ENCODE data around the gene MOB2. TPM values are rescaled to one million over a fixed set of nuclear protein-coding genes. Genes with fewer than 3 reads are reported as not detected.
A peak's percentile ranks its signal among the peaks of the same experiment; 100 is the strongest.

The MOB2 gene
- total RNA-seq, 1 donor from 2014 or later, result 22.6 TPM

DNA sequence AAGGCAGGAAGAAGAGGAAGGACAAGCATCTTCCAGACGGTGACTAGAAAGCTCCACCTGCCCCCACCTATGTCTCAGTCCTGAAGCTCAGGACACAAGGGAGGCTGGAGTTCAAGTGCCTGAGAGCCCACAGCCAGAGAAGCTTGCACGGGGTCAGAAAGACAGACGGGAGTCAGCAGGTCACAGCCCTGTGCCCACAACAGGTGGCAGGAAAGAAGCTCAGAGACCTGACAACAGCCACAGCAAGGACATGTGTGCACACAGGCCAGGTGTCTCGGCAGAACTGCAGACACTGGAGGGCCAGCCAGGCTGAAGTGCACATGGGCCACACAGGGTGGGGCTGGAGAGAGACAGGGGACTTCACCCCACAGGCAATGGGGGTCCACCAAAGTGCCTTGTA lies 37.2 kb upstream of the MOB2 start:
- no peaks in the 10 kb centered on the region for H3K4me1 Mint-ChIP-seq (ENCODE audit: low read depth)
- no peaks in the 10 kb centered on the region for H3K36me3 Mint-ChIP-seq (ENCODE audit: low read depth)
- intact Hi-C loops (cut with micrococcal nuclease), result no loop called here
- no peaks in the 10 kb centered on the region for H3K9me3 Mint-ChIP-seq
- no peak overlapping the region for H3K27ac Mint-ChIP-seq
- DNase-seq (ENCODE audit: low spot score), result no peak
- no peak overlapping the region for H3K4me3 Mint-ChIP-seq
- no peaks in the 10 kb centered on the region for H3K27me3 Mint-ChIP-seq (ENCODE audit: insufficient read depth)

DNA sequence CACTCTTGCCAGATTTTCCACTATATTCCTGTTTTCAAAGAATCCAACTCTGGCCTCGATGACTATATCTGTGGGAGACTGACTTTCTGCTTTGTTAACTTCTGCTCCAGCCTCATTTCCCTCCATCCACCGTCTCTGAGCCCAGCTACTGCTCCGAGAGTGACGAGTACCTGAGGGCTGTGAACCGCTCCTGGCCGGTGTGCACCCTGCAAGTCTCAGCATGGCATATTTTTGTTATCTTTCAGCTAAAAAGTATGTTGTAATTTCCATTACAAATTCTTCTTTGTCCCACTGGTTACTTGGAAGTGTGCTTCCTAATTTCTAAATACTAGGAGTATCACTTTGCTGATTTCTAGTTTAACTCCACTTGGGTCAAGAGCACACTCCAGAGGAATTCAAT lies 36.5 kb upstream of the MOB2 start:
- intact Hi-C loops (cut with micrococcal nuclease), result no loop called here
- DNase-seq (ENCODE audit: low spot score), result no peak
- H3K9me3 Mint-ChIP-seq, result no peaks in the 10 kb centered on the region
- H3K36me3 Mint-ChIP-seq (ENCODE audit: low read depth), result no peaks in the 10 kb centered on the region
- no peaks in the 10 kb centered on the region for H3K4me1 Mint-ChIP-seq (ENCODE audit: low read depth)
- H3K27me3 Mint-ChIP-seq (ENCODE audit: insufficient read depth), result no peaks in the 10 kb centered on the region
- no peak overlapping the region for H3K4me3 Mint-ChIP-seq
- no peak overlapping the region for H3K27ac Mint-ChIP-seq

DNA sequence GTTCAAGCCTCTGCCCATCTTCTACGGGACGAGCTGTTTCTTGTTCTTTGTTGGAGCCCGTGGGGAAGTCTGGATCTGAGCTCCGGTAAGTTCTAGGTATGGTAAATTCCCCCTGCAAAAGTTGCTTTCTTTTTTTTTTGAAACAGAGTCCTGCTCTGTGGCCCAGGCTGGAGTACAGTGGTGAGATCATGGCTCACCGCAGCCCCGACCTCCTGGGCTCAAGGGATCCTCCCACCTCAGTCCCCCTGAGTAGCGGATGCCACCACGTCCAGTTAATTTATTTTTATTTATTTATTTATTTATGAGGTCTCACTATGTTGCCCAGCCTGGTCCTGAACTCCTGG lies 35.5 kb upstream of the MOB2 start:
- no peaks in the 10 kb centered on the region for H3K36me3 Mint-ChIP-seq (ENCODE audit: low read depth)
- no peaks in the 10 kb centered on the region for H3K27me3 Mint-ChIP-seq (ENCODE audit: insufficient read depth)
- DNase-seq (ENCODE audit: low spot score), result no peak
- no peaks in the 10 kb centered on the region for H3K4me1 Mint-ChIP-seq (ENCODE audit: low read depth)
- no peaks in the 10 kb centered on the region for H3K9me3 Mint-ChIP-seq
- intact Hi-C loops (cut with micrococcal nuclease), result no loop called here
- no peak overlapping the region for H3K4me3 Mint-ChIP-seq
- no peak overlapping the region for H3K27ac Mint-ChIP-seq

DNA sequence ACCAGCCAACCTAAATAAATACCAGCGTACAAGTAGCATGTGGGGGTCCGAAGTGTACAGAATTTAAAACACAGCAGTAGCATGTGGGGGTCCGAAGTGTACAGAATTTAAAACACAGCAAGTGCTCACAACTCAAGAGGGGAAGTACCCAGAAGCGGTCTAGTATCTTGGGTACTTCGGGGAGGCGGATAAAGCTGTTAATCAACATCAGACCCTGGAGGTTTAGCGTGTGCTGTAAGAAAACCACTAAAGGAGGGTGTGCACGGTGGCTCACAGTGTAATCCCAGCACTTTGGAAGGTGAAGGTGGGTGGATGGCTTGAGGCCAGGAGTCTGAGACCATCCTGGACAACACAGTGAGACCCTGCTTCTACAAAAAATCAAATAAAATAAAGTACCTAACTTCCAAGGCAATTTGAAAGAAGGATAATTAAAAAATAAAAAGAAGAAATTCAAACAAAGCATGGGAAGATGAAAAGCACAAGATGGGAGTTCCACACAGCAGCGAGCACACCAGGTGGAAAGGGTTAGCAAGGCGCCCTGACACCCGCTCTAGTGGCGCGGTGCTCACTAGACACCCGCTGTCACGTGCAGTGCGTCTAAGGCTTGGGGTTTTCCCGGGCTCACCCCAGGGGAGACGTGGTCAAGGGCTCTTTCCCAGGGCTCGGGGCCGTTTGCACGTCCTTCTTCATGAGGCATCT lies 35.0 kb upstream of the MOB2 start:
- Mint-ChIP-seq H3K27ac (no peak overlapping the region), H3K36me3 (ENCODE audit: low read depth) (no peaks in the 10 kb centered on the region), H3K27me3 (ENCODE audit: insufficient read depth) (no peaks in the 10 kb centered on the region), H3K4me1 (ENCODE audit: low read depth) (peaks cover 2% of the 10 kb centered on the region), H3K9me3 (no peaks in the 10 kb centered on the region), H3K4me3 (no peak overlapping the region)
- DNase-seq (ENCODE audit: low spot score), result no peak
- intact Hi-C loops (cut with micrococcal nuclease), result no loop called here

DNA sequence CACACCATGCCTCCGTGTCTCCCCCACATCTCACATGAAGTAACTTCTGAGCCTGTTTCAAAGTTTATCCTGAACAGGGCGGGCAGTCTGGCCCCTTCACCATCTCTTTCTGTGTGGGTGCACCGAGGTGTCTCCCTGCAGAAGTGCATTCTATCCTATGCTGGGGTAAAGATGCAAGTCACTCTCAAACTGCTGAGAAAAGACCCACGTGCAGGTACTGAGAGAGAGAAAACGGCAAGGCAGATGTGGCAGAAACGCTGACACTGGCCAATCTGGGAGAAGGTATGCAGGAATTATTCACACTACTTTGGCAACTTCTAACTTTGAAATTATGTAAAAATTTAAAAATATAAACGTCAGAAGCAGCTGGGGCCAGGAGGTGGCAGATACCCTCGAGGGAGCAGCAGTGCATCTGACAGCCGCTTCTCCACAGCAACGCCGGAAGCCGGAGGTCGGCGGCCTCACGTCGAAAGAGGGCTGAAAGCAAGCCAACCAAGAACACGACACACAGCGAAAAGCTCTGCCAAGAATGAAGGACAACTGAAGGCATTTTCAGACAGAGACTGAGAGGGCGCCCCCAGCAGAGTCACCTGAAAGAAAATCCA lies 34.2 kb upstream of the MOB2 start:
- no peak overlapping the region for H3K4me3 Mint-ChIP-seq

DNA sequence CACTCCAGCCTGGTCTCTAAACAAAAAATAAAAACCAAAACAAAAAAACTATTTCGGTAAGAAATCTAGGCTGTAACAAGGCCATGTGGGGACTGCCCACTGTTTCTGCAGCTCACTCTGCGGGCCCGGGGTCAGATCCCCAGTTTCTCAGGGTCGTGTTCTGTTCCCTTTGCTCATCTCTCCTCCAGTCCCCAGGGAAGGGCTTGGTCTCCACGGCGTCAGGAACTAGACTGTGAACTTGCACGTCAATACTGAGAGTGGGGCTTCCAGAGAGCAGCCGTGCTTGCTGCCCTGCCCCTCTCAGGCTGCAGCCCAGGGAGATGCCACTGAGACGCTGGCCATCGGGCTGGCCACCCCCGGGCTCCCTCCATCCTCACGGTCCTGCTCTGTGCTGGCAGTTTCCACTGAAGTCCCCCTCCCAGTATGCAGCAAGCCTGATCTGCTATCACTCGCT lies 33.7 kb upstream of the MOB2 start:
- no peak overlapping the region for H3K27ac Mint-ChIP-seq
- H3K27me3 Mint-ChIP-seq (ENCODE audit: insufficient read depth), result no peaks in the 10 kb centered on the region
- no peak for DNase-seq (ENCODE audit: low spot score)
- intact Hi-C loops (cut with micrococcal nuclease), result no loop called here
- H3K4me1 Mint-ChIP-seq (ENCODE audit: low read depth), result peaks cover 6% of the 10 kb centered on the region
- no peak overlapping the region for H3K4me3 Mint-ChIP-seq
- no peaks in the 10 kb centered on the region for H3K36me3 Mint-ChIP-seq (ENCODE audit: low read depth)
- H3K9me3 Mint-ChIP-seq, result no peaks in the 10 kb centered on the region

More for the DNA sequence above, 34.2 kb upstream of the MOB2 start:
- no peaks in the 10 kb centered on the region for H3K36me3 Mint-ChIP-seq (ENCODE audit: low read depth)
- intact Hi-C loops (cut with micrococcal nuclease), result no loop called here
- H3K27me3 Mint-ChIP-seq (ENCODE audit: insufficient read depth), result no peaks in the 10 kb centered on the region
- no peak for DNase-seq (ENCODE audit: low spot score)
- H3K4me1 Mint-ChIP-seq (ENCODE audit: low read depth), result peaks cover 6% of the 10 kb centered on the region
- H3K9me3 Mint-ChIP-seq, result no peaks in the 10 kb centered on the region
- no peak overlapping the region for H3K27ac Mint-ChIP-seq

DNA sequence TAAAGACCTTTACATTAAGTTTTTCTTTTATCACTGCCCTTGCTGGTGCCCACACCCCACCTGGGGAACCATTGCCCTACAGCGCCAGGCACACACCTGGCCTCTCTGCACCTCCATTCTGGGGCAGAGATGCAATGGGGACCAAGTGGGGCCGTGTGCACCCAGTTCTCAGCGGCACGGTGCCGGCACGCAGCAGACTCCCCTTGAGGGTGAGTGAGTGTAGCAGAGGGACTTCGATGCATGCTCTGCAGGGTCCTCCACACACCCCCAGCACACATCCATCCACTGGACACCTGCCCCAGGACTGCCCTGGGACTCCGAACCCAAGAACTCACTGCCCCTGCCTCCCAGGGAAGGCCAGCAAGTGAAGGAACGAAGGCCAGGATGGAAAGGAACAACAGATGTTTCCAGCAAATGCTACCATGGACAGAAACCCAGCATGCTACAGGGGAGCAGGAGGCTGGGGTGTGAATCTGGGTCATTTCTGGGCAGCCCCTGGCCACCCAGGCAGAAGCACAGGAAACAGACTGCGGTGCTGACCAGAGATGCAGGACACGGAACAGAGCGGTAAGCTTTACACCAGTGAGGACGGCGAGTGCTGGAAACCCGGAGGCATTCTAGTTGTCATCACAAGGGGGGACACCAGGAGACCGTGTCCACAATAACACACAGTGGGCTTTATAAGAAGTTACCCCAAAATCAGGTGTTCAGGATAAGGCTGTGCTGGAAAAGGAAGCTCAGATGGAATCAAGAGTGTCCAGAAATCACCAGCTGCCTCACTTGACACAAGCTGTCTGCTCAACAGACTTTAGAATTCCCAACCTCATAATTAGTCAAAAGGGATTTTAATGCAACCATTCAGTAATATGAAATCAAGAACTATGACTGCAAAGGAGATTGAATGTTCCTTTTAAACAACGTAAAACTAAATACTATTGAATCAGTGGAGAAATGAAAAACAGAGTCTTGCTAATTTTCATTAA lies 32.7 kb upstream of the MOB2 start:
- intact Hi-C loops (cut with micrococcal nuclease), result loop anchor here (10.0 kb wide), 1 partner anchor 405 kb away; no protein-coding TSS in a partner anchor
- no peaks in the 10 kb centered on the region for H3K36me3 Mint-ChIP-seq (ENCODE audit: low read depth)
- peaks cover 6% of the 10 kb centered on the region for H3K4me1 Mint-ChIP-seq (ENCODE audit: low read depth)
- no peak for DNase-seq (ENCODE audit: low spot score)
- H3K27me3 Mint-ChIP-seq (ENCODE audit: insufficient read depth), result no peaks in the 10 kb centered on the region
- no peak overlapping the region for H3K27ac Mint-ChIP-seq
- no peak overlapping the region for H3K4me3 Mint-ChIP-seq
- no peaks in the 10 kb centered on the region for H3K9me3 Mint-ChIP-seq

DNA sequence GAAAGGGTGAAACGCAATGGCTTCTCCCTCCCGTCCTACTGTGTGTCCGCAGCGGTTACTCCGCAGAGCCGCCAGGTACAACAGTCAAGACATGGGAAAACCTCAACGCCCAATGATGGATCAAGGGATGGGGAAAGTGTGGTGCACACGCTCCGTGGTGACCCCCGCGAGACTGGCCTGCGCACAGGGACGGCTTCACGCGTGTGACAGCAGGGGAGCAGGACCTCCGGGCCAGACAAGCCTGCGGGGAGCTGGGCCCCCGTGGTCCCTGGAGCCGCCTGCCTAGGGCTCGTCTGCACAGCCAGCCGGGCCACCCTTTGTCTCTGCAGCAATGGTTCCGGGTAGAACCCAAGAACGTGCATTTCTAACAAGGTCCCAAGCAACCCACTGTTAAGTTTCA lies 31.7 kb upstream of the MOB2 start:
- H3K4me3 Mint-ChIP-seq, result no peak overlapping the region
- H3K36me3 Mint-ChIP-seq (ENCODE audit: low read depth), result peaks cover 2% of the 10 kb centered on the region
- no peak for DNase-seq (ENCODE audit: low spot score)
- no peak overlapping the region for H3K27ac Mint-ChIP-seq
- no peaks in the 10 kb centered on the region for H3K27me3 Mint-ChIP-seq (ENCODE audit: insufficient read depth)
- intact Hi-C loops (cut with micrococcal nuclease), result loop anchor here (10.0 kb wide), 1 partner anchor 404 kb away; no protein-coding TSS in a partner anchor
- H3K9me3 Mint-ChIP-seq, result no peaks in the 10 kb centered on the region
- H3K4me1 Mint-ChIP-seq (ENCODE audit: low read depth), result peaks cover 6% of the 10 kb centered on the region

DNA sequence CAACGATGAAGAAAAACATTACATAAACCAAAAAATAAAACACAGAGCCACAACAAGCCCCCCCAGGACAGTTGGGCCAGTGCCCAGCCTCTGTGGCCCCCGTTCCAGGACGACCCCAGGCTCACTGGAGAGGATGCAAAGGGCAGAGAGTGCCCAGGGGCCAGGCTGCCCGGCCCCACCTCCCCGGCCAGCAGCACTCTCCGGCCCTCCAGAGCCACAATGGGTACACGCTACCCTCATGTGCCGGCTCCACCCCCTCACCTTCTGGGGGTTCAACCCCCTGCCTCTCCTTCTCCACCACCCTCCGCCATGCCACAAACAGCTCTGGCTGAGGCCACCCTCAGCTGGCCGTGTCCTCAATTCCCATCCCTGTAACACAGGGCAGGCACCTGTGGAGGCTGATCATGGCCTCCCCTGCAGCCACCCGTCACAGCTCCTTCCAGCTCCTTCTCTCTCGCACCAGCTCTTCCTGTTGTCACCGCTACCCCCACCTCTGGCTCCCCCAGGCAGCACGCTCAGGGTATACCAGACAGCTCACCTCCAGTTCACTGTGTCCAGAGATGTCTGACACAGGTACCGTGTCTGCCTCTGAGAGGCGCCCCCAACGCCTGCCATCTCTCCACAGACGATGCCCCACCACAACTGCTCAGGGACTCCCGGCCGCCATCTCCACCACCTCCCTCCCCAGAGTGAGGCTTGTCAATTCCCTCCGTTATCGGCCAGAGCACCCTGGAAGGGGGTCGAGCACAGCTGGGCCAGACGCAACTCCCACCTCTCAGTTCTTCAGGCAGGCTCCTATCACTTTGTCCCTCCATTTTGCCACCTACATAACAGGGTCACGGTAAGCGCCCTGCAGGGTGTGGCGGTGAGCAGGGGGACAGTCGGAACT lies 30.8 kb upstream of the MOB2 start:
- Mint-ChIP-seq H3K4me3 (no peak overlapping the region), H3K36me3 (ENCODE audit: low read depth) (peaks cover 2% of the 10 kb centered on the region), H3K27ac (no peak overlapping the region)

DNA sequence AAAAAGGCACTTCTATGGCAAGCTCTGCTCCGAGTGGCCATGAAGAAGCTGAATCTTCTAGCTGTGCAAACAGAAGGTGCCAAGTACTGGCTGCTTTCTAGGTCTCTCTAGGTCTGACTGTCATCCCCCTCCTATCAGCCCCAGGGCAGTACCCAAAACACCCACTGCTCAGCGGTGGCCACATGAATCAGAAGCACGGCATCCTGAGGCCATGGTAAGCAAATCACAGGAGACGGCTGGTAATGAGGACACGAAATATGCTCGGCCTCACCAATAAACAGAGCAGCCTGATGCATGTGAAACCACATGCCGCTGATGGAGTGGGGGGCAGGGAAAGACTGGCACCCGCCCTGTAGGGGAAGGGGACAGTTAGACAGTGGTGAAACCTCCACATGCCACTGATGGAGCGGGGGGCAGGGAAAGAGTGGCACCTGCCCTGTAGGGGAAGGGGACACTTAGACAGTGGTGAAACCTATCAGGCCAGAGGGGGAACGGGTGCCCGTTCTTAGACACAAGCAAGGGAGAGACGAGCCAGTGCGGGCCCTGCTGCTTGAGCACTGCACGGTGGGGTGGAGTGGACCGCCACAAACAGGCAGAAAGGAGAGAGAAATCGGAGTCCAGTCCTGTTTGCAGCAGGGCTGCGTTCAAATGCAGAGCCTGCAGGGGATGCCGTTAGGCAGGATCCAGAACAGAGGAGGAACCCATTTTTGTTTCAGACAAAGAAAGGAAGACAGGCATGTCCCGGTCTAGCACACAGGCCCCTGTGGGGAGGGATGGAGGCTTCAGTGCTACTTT lies 29.9 kb upstream of the MOB2 start:
- peaks cover 6% of the 10 kb centered on the region for H3K4me1 Mint-ChIP-seq (ENCODE audit: low read depth)
- peaks cover 2% of the 10 kb centered on the region for H3K36me3 Mint-ChIP-seq (ENCODE audit: low read depth)
- H3K27me3 Mint-ChIP-seq (ENCODE audit: insufficient read depth), result no peaks in the 10 kb centered on the region
- DNase-seq (ENCODE audit: low spot score), result no peak
- no peak overlapping the region for H3K4me3 Mint-ChIP-seq
- no peaks in the 10 kb centered on the region for H3K9me3 Mint-ChIP-seq
- H3K27ac Mint-ChIP-seq, result no peak overlapping the region
- intact Hi-C loops (cut with micrococcal nuclease), result loop anchor here (10.0 kb wide), 1 partner anchor 402 kb away; no protein-coding TSS in a partner anchor

More for the DNA sequence above, 30.8 kb upstream of the MOB2 start:
- no peaks in the 10 kb centered on the region for H3K27me3 Mint-ChIP-seq (ENCODE audit: insufficient read depth)
- intact Hi-C loops (cut with micrococcal nuclease), result loop anchor here (10.0 kb wide), 1 partner anchor 403 kb away; no protein-coding TSS in a partner anchor
- H3K4me1 Mint-ChIP-seq (ENCODE audit: low read depth), result peaks cover 6% of the 10 kb centered on the region
- H3K9me3 Mint-ChIP-seq, result no peaks in the 10 kb centered on the region
- no peak for DNase-seq (ENCODE audit: low spot score)

DNA sequence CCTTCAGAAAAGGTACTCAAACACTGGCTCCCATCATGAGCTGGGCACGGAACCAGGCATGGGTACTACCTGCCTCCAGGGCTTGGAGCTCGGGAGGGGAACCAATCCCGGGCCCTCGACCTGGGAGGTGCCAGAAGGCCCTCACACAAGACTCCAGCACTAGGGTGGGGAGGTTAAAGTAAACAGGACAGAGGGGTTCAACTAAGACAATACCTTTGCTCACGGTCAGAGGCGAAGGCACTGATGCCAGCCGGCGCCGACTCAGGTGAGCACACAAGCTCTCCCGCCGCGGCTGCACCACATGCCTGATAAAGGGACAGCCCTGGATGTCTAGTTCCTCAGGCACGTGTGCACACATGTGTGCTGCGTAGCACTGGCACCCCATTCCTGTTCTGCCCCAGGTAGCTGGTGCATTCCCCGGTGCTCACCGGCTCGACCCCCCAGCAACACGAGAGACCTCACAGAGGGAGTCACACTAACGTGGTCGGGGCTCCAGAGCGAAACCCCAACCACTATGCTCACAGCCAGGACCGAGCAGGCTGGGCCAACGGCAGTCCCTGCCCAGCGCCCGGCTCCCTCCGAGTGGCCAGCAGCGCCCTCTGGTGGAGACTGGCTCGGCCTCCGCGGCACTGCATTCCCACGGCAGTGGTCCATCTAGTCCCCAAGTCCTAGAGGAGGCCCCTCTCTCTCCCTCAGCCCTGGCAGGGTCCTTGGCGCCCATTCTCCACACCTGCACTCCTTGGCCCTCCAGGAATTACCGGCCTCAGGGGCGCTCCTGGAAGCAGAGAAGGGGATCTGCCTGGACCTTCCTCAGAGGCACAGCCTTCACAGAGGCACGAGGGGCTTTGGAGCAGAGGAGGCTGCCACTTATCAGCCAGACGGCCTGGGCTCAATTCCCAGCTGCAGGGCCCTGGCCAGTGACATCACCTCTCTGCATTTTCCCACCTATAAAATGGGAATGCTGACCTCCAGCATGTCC lies 28.8 kb upstream of the MOB2 start:
- Mint-ChIP-seq H3K4me1 (ENCODE audit: low read depth) (peaks cover 6% of the 10 kb centered on the region), H3K36me3 (ENCODE audit: low read depth) (peaks cover 2% of the 10 kb centered on the region), H3K4me3 (no peak overlapping the region), H3K9me3 (no peaks in the 10 kb centered on the region), H3K27me3 (ENCODE audit: insufficient read depth) (no peaks in the 10 kb centered on the region), H3K27ac (no peak overlapping the region)
- DNase-seq (ENCODE audit: low spot score), result peak; percentile 43
- intact Hi-C loops (cut with micrococcal nuclease), result loop anchor here (1.0 to 10.0 kb wide), 3 partner anchors 251 to 401 kb away; no protein-coding TSS in a partner anchor

Measured in activated T-helper 1 cell treated with anti-CD3 and anti-CD28 coated beads, Interleukin-12 subunit alpha, Interleukin-12 subunit beta, Interleukin-2, Interleukin-4 antibody, amounts not matched to agents 30 ng/mL and 10 ng/mL and 1 ng/mL, durations not matched to agents 14 hours and 24 hours and 36 hours (primary cell).